Measurements from ENCODE around the gene JPH4.
A peak's percentile ranks its signal among the peaks of the same experiment; 100 is the strongest.
"Not testable (repeated sequence)": the region's sequence is repeated elsewhere in the genome, so short reads cannot be mapped to it uniquely, and the experiment has no call there.

Gene JPH4

DNA sequence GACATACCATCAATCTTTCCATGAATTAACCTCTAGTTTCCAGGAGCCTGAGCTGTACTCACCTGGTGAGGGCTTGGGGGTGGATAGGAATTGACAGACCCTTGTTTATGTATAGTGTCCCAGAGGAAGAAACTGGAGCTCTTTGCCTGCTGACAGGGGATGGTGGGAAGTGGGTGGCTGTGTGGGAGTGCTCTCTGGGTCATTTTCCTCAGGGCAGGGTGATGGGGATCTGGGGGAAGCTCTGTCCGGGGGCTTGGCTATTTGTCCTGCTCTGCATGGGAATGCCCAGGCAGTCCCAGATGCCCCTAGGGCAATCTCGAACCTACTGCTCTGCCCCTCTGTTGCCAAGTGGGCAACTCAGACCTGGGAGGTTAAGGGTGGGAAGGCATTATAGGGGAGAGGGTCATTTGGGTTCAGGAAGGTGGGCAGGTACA is 35.8 kb upstream of the JPH4 start:
- peak overlapping the region; percentile 56 for H3K27ac ChIP-seq
- TF ChIP-seq ZFX (IDR thresholded peaks at IDR 0.05; ENCODE audit: borderline replicate concordance), result no peak
- TF ChIP-seq, protein P1, sequence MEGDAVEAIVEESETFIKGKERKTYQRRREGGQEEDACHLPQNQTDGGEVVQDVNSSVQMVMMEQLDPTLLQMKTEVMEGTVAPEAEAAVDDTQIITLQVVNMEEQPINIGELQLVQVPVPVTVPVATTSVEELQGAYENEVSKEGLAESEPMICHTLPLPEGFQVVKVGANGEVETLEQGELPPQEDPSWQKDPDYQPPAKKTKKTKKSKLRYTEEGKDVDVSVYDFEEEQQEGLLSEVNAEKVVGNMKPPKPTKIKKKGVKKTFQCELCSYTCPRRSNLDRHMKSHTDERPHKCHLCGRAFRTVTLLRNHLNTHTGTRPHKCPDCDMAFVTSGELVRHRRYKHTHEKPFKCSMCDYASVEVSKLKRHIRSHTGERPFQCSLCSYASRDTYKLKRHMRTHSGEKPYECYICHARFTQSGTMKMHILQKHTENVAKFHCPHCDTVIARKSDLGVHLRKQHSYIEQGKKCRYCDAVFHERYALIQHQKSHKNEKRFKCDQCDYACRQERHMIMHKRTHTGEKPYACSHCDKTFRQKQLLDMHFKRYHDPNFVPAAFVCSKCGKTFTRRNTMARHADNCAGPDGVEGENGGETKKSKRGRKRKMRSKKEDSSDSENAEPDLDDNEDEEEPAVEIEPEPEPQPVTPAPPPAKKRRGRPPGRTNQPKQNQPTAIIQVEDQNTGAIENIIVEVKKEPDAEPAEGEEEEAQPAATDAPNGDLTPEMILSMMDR (IDR thresholded peaks at IDR 0.05), result no peak

DNA sequence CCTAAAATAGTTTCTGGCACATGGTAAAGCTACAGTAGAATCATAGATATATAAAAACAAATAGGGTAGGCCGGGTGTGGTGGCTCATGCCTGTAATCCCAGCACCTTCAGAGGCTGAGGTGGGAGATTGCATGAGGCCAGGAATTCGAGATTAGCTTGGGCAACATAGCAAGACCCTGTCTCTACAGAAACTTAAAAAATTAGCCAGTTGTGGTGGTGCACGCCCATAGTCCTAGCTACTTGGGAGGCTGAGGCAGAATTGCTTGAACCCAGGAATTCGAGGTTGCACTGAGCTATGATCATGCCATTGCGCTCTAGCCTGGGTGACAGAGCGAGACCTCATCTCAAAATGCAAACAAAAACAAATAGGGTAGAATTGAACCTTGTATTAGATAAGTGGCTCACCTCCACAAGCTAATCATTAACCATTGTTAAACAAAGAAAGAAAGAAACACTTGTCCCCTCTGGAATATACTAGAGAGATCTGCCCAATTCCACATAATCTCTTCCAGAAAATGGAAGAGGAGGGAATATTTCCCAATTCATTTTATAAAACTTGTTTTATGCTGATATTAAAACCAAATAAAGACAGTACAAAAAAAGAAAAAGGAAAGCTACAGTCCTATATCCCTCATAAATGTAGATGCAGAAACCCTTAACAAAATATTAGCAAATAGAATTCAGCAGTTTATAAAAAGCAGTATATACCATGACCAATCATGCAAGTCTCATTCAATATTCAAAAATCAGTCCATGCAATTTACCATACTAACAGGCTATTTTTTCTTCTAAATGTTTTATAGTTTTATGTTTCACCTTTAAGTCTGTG is 34.9 kb upstream of the JPH4 start:
- no peak for TF ChIP-seq ZFX (IDR thresholded peaks at IDR 0.05; ENCODE audit: borderline replicate concordance)
- TF ChIP-seq, protein P1 (IDR thresholded peaks at IDR 0.05), result no peak
- peak overlapping the region; percentile 56 for H3K27ac ChIP-seq

DNA sequence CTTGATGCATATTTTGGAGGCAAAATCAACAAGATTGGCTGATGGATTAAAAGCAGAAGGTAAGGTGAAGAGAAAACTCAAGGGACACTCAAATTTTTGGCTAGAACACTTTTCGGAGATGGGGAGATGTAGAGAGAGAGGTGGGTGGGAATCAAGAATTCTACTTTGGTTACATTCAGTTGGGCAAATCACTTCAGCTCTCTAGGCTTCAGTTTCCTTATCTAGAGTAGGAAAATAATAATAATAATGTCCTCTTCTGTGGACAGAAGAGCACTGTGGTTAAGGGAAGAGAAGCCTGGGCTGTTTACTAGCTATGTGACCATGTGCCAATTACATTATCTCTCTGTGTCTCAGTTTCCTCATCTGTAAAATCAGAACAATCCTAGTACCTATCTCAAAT is 34.2 kb upstream of the JPH4 start:
- H3K27ac ChIP-seq, result peak overlapping the region; percentile 56
- no peak for TF ChIP-seq ZFX (IDR thresholded peaks at IDR 0.05; ENCODE audit: borderline replicate concordance)
- TF ChIP-seq, protein P1 (IDR thresholded peaks at IDR 0.05), result no peak

DNA sequence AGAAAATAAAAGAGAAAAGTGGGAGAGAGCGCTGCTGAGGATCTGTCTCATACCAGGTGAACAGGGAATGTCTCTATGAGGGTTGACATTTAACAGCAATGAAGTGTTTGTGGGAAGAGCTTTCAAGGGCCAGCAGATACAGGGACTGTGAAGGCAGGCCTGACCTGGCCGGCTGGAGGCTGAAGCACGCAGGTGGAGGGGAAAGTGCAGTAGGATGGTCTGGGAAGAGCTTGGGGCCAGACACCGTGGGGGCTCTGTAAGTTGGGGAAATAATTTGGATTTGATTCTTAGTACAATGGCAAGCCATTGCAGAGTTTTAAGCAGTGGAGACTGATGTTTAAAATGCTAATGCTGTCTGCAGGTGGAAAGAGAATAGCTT is 33.8 kb upstream of the JPH4 start:
- H3K27ac ChIP-seq, result no peak overlapping the region
- TF ChIP-seq, protein P1 (IDR thresholded peaks at IDR 0.05), result no peak
- no peak for TF ChIP-seq ZFX (IDR thresholded peaks at IDR 0.05; ENCODE audit: borderline replicate concordance)

DNA sequence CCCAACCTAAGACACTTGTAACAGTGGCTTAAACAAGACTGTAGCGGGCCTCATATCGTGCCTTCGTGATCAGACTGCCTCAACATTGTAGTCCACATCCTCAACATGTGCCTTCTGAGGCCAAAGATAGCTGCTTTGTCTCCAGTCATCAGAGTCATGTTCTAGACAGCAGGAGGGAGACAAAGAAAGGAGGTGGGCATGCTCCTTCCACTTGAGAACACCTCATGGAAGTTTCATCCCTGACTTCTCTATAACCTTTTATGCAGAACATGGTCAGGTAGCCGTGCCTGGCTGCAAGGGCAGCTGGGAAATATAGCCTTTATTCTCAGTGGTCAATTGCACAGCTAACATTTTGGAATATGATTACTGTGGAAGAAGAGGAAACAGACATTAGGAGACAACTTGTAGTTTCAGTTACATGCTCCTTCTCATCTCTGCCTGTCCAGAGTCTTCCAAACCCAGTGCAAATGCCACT is 32.3 kb upstream of the JPH4 start:
- TF ChIP-seq ZFX (IDR thresholded peaks at IDR 0.05; ENCODE audit: borderline replicate concordance), result no peak
- TF ChIP-seq, protein P1 (IDR thresholded peaks at IDR 0.05), result no peak
- H3K27ac ChIP-seq, result no peak overlapping the region

DNA sequence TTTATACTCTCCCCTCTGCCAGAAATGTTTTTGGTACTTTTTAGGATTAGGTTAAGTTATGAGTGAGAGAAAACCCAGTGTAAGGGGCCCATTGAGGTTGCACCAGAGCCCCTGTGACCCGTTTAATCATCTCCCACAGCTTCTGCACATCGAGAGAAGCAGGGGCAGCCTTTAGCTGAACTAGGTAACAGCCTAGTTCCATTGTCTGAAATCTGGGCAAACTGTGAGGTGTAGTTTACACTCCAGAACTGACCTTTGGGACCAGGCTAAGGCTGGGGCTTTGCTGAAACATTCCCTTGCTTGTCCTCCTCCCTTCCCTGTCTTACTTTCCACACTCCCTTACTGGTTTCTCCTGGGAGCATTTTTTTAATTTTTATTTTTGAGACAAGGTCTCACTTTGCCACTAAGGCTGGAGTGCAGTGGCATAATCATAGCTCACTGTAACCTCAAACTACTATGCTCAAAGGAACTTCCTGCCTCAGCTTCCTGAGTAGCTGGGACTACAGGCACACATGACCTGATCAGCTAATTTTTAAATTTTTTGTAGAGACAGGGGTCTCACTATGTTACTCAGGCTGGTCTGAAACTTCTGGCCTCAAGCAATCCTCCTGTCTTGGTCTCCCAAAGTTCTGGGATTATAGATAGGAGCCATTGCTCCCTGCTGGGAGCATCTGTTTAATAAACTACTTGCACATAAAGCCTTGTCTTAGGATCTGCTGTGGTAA is 31.7 kb upstream of the JPH4 start:
- no peak for TF ChIP-seq ZFX (IDR thresholded peaks at IDR 0.05; ENCODE audit: borderline replicate concordance)
- TF ChIP-seq, protein P1 (IDR thresholded peaks at IDR 0.05), result no peak
- no peak overlapping the region for H3K27ac ChIP-seq

DNA sequence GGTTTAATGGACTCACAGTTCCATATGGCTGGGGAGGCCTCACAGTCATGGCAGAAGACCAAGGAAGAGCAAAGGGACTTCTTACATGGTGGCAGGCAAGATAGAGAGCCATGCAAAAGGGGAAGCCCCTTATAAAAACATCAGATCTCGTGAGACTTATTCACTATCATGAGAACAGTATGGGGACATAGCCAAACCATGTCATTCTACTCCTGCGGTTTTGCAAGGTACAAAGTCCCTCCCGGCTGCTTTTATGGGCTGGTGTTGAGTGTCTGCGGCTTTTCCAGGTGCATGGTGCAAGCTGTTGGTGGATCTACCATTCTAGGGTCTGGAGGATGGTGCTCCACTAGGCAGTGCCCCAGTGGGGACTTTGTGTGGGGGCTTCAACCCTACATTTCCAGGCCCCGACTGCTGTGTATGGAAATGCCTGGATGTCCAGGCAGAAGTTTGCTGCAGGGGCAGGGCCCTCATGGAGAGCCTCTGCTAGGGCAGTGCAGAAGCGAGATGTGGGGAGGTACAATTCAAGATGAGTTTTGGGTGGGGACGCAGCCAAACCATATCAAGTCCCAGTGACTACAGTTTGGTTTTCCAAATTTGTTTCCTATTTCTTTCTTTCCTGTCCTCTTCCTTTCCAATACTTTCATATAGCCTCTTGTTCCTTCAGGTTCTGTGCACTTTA is 31.0 kb upstream of the JPH4 start:
- H3K27ac ChIP-seq, result not testable (repeated sequence)
